NAMALWA (cell line): ENCODE results near the gene SPRR2D.
"Not testable (repeated sequence)": the region's sequence is repeated elsewhere in the genome, so short reads cannot be mapped to it uniquely, and the experiment has no call there.

Experiments used
- DNase-seq: peaks from one replicate; pipeline ENCODE4 v3.0.0-alpha.2; 2015; ENCODE audit warnings: low spot score

Gene SPRR2D

DNA sequence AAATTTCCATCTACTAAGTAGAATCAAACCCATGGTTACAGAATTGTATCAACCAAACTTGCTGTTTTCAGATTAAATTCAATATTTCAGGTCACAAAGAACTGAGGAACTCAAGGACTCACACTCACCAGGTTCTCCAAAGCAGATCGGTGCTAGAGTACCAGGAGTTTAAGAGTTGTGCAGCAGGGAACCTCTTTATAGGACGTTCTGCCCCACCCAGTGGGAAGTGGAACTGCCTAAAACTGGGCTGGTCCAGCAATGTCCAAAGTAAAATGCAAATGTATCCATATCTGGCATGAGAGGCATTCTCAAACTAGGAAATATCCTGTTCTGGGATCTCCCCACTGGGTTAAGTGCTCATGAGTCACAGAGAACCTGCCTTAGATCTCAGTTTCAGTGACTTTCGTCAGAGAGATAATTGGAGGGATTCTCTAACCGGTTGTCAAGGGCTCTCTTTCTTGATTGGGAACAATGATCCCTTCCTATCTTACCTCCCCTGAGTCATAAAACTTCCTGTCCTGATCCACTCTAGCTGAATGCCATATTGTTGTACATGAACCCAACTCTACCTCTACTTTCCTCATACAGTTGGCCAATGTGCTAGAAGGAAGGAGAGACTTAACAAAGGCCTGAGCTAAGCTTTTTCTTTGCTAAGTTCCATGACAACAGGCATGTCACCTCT, at the start of gene SPRR2D:
SPRR2D (minus strand) TSS at position 171 of the 682 bp plus-strand sequence. CDS start 774 bp downstream, outside the sequence.
- no peak for DNase-seq

DNA sequence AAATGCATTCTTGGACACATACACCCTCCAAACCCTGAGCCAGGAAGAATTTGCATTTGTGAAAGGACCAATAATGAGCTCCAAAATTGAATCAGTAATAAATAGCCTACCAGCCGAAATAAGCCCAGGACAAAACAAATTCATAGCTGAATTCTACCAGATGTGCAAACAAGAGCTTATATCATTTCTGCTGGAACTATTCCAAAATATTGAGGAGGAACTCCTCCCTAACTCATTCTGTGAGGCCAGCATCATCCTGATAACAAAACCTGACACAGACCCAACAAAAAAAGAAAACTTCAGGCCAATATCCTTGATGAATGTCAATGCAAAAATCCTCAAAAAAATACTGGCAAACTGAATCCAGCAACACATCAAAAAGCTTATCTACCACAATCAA, 46.7 kb upstream of the SPRR2D start:
- DNase-seq: no peak

DNA sequence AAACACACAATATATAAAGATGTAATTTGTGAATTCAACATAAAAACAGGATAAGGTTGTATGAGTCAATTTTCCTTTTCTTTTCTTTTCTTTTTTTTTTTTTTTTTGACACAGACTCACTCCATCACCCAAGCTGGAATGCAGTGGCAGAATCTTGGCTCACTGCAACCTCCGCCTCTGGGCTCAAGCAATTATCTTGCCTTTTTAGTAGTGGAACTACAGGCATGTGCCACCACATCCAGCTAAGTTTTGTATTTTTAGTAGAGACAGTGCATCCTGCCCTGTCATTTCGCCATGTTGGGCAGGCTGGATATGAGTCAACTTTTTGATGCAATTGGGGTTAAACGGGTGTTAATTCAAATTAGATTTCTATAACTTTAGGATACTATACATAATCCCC, 40.8 kb upstream of the SPRR2D start:
- DNase-seq: no peak

DNA sequence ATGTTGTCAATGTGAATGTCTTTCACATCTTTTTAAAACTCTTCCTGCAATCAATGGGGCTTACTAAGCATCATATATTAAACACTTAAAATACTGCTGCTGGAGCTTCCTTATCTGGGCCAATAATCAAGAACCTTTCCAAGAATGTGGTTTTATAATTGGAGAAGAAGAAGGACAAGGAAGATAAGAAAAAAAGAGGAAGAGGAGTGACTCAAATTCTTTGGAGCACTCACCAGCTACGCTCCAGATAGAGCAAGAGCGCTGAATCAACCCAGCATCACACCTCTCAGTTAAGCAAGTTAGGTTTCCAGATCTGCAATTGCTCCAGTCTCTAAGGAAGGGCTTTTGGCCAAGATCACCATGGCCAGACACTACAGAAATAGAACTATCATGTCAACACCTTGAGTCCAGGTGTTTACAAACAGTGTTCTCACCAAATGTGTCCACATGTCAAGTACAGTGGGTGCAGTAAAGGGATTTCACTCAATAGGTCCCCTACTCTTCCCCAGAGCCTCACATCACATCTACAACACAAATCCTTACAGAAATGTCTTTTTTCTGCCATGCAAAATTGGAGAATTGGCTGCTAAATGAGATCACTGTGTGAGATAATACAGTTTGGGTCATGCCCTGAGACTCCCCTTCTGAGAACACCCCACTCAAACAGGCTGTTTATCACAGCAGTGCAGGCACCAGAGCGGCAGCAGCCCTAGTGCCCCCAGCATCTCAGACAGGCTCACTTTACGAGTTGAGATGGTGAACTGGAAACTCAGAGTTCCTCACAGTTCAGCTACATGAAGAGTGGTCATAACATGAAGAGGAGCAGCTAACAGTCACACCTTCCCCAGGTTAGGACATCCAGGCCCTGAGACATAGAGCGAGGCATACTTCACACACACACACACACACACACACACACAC, 32.1 kb upstream of the SPRR2D start:
- DNase-seq: no peak

DNA sequence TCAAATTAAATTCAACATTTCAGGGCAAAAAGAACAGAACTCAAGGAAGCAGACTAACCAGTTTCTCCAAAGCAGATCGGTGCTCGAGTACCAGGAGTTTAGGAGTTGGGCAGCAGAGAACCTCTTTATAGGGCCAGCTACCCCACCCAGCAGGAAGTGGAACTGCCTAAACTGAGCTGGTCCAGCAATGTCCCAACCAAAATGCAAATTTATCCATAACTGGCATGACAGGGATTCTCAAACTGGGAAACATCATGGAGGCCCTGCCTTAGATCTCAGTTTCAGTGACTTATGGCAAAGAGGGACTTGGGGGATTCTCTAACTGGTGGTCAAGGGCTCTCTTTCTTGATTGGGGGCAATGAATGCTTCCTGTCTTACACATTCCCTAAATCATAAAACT, 30.6 kb upstream of the SPRR2D start, which contains the start of gene SPRR2B:
SPRR2B (minus strand) TSS at position 101 of the 400 bp plus-strand sequence. CDS start 772 bp downstream, outside the sequence.
- DNase-seq: no peak

DNA sequence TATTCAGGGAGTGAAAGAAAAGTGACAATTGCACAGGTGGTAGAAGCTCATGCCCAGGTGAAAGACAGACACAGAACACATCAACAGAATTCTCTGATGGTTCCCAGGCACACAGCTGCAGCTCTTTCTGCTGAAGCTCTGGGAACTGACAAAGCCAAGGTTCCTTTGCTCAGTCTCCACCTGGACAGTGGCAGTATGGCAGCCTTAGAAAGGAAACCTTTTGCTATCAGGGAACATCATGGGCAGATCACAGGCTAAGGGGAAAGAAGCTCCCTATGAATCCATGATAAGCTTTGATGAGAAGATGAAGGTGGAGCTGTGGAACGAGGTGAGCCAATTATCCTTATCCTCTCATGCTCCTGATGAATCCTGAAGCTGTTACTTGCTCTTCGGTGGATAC, 29.3 kb upstream of the SPRR2D start:
- DNase-seq: no peak

DNA sequence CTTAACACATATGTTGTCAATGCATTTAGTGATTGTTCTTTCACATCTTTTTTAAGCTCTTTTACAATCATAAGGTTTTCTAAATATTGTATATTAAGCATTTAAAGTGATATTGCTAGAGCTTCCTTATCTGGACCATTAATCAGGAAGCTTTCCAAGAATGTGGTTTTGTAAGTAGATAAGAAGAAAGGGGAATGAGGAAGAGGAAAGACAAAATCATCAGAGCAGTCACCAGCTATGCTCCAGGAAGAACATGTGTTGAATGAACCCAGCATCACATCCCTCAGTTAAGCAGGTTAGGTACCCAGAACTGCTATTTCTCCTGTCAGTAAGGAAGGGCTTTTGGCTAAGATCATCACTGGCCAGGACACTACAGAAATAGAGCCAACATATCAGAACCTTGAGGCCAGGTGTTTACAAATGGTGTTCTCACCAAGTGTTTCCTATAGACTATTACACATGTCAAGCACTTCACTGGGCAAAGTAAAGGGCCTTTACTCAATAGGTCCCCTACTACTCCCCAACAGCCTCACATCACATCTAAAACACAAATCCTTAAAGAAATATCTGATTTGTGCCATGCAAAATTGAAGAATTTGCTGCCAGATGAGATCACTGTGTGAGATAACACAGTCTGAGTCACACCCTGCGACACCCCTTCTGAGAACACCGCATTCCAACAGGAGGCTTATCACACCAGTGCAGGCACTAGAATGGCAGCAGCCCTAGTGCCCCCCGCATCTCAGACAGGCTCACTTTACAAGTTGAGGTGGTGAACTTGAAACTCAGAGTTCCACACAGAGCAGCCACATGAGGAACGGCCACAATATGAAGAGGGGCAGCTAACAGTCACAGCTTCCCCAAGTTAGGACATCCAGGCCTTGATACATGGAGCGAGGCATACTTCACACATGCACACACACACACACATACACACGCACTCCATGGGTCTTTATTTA, 18.2 kb upstream of the SPRR2D start:
- no peak for DNase-seq

DNA sequence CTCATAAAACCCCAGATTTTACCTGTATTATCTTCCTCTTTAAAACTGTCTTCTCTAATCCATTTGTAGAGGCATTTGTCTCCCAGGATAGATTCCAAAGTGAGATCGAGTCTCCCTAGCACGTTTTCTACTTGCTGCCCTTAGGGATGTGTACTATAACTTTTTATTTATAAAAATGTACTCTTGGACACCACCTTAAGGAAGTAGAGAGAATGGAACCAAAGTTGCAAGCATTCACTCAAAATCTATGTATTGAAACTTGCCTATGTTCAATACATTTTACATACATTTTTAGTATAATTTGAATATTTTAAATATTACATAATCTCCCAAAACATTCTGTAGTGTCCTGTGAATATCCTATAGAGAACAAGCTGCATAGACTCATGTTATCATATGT, 17.2 kb upstream of the SPRR2D start:
- peak; percentile 11 for DNase-seq

DNA sequence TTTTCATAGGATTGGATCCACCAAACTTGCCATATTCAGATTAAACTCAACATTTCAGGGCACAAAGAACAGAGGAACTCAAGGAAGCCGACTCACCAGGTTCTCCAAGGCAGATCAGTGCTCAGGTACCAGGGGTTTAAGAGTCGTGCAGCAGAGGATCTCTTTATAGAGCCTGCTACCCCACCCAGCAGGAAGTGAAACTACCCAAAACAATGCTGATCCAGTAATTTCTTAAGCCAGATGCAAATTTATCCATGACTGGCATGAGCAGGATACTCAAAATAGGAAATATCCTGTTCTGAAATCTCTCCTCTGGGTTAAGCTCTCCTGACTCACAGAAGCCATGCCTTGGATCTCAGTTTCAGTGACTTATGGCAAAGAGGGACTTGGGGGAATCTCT, 16.5 kb upstream of the SPRR2D start, which contains the start of gene SPRR2A:
SPRR2A (minus strand) TSS at position 138 of the 400 bp plus-strand sequence. CDS start 777 bp downstream, outside the sequence.
- DNase-seq: no peak

DNA sequence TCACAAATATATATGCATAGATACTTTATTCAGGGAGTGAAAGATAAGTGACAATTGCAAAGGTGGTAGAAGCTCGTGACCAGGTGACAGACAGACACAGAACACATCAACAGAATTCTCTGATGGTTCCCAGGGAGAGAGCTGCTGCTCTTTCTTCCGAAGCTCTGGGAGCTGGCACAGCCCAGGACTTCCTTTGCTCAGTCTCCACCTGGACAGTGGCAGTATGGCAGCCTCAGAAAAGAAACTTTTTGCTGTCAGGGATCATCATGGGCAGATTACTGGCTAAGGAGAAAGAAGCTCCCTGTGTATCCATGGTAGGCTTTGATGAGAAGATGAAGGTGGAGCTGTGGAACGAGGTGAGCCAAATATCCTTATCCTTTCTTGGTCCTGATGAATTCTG, 15.2 kb upstream of the SPRR2D start:
- DNase-seq: not testable (repeated sequence)

DNA sequence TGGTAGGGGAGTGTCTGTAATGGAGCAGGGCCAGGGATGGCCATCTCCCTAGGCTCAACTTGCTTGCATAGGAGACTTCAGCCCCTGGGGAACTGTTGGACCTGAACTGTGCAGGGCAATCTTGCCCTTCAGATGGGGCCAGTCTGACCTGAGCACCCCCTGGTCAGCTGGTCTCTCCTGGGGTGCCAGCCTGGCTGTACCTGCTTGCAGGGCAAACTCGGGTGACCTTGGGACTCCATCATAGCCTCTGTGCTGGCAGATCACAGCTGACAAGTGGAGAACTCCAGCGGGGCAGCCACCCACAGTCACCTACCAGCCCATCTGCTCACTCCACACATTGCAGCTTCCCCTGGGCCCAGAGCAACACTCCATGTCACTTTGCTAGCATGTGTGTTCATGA, 8.3 kb upstream of the SPRR2D start:
- no peak for DNase-seq

DNA sequence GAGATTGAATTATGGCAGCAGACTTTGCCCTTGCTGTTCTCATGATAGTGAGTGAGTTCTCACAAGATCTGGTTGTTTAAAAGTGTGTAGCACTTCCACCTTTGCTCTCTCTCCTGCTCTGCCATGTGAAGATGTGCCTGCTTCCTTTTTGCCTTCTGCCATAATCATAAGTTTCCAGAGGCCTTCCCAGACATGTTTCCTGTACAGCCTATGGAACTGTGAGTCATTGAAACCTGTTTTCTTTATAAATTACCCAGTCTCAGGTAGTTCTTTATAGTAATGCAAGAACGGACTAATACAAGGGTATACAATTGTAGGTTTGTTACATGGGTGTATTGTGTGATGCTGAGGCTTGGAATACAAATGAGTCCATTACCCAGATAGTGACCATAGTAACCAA, 5.7 kb downstream of the SPRR2D start:
- DNase-seq: no peak

DNA sequence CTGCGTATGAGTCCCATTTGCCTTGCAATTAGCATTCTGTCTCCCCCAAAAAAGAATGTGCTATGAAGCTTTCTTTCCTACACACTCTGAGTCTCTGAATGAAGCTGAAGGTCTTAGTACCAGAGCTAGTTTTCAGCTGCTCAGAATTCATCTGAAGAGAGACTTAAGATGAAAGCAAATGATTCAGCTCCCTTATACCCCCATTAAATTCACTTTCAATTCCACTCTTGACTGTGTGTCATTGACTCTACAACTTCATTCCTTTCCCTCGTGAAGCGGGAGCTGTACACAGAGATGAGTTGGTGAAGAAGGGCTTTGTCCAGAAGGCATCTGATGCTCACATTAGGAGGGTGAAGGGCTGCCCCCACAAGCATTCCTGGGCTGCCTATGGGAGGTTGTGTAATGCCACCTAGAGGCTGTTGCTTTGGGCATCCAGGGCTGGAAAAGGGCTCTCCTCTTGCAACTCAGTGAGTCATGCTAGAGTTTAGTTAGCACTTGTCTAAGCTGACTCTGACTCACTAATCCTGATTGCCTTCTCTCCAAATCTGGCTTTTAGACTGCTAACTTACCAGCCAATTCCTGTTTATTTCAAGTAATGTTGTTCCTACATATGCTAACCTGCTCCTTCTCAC, 8.1 kb downstream of the SPRR2D start:
- peak; percentile 41 for DNase-seq

DNA sequence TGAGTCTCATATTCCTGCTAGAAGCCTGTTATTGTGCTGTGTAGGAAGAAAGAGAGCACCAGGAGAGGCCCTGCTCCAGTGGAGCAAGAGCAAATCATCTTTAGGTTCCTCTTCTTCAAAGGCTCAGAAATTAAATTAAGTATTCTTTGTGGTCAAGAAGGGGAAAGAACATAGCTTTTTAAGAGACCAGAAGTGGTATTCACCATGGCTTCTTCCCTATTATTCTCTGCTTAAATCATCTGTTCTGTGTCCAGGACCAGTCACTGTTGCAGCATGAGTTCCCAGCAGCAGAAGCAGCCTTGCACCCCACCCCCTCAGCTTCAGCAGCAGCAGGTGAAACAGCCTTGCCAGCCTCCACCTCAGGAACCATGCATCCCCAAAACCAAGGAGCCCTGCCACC, 8.8 kb downstream of the SPRR2D start:
- DNase-seq: no peak

DNA sequence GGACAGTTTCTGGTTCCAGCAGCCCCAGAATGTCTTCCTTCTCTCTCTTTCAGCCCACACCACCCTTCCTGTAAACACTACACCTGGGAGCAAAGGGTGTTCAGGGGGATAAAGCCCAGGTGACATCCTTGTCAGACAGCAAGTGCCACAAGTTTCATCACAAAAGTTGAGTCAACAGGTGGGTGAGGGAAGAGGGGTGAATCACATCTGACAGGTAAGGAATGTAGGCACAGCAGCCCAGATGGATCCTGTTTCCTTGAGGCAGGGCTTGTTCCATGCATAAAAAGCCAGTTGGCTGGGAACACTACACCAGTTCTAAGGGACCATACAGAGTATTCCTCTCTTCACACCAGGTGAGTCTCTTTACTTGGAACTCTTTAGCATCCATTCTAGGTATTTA, 10.0 kb downstream of the SPRR2D start, which contains the start of gene SPRR1B:
SPRR1B (plus strand) TSS at position 309 of the 400 bp plus-strand sequence. CDS start 1,143 bp downstream, outside the sequence.
- DNase-seq: no peak

DNA sequence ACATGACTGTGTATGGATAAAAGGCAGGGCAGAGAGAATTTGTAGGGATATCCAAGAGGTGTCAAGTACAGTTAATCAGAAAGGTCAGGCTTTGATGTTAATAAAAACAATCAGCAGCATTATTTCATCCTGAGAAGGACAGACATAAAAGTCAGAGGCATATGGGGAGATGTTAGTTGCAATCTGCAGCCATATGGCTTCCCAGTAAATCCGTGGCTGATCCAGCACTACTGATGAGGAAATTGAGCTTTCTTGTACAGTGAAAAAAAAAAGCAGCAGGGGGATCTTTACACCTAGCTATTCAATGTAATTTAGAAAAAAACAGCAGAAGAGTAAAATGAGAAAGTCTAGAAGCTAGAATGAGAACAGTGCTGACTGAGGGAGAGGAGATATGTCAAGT, 12.2 kb downstream of the SPRR2D start:
- no peak for DNase-seq

DNA sequence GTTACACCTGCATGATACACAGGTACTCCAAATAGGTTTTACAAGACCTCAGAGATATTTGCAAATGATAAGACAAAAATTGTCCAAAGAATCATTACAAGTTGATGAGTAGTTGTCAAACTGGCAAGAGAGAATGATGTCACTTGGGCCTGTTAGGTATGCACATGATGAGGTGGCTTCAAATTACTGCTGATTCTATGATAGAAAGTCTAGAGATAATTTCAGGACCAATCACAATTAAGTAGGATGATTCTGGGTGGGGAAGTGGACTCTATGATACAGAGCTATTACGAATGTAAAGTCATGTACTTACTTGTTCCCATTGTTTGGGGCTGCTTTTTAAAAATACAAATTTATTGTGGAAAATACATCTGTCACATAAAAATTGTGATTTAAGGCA, 15.1 kb downstream of the SPRR2D start:
- no peak for DNase-seq

DNA sequence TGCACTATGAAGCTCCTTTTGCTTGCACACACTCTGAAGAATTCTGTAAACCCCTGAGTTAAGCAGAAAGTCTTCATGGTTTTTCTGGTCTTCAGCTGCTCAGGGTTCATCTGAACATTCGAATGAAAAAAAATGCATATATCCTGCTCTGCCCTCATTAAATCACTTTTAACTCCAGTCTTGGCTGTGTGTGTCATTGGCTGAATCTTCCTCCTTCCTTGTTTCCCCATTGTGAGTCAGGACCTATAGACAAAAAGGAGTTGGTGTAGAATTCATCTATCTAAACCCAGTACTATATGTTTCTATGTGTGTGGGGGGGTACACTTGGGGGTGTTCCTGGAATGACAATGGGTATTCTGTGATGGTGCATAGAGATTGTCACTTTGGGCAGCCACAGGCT, 16.5 kb downstream of the SPRR2D start:
- no peak for DNase-seq

DNA sequence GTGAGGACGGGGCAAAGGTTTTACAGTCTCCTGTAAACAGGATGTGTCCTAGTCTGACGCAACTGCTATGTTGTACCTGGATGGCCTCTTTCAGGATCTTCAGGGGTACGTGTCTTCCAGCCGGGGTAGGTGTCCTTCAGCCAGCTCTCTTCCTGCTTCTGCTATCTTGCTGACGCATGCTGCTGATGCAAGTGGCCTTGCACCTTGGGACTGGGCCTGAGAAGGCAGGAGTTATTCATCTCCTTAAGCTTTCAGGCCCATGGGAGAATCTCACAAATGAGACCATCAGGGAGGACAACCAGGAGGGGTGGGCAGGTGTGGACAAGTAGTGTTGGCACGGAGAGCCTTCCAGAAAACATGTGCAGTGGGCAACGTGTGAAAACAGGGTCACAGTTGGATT, 17.8 kb downstream of the SPRR2D start:
- no peak for DNase-seq

DNA sequence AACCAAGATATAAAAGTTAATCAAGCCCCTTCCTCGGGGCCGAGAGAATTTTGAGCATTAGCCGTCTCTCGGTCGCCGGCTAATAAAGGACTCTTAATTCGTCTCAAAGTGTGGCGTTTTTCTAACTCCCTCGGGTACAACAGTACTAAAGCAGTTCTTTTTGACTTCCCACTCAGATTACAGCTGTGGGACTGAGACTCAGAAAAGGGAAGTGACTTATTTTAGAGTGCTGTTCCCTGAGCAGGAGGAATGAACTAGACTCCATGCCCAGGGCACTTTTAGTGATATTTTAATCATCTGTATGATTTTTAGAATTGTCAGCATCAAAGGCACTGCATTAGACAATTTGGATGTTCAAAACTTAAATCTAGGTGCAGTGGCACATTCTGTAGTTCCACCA, 18.6 kb downstream of the SPRR2D start:
- DNase-seq: peak; percentile 32

DNA sequence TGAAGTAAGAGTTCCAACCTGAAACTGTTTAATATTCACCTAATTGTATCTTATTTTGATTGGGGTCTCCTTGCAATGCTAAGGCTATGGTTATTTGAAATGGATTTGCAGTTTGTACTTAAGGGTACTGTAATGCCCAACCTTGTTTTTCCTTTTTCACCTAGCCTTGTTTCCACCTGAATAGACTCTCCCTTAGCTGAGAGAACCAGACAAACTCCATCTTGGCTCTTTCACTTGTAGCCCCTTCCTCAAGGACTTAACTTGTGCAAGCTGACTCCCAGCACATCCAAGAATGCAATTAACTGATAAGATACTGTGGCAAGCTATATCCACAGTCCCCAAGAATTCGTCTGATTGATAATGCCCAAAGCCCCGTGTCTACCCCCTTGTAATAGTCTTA, 19.1 kb downstream of the SPRR2D start:
- not testable (repeated sequence) for DNase-seq
